DMS 273 (cell line): ENCODE measurements around the gene S1PR1.
A peak's percentile ranks its signal among the peaks of the same experiment; 100 is the strongest.
"Not testable (repeated sequence)": the region's sequence is repeated elsewhere in the genome, so short reads cannot be mapped to it uniquely, and the experiment has no call there.

Experiments
- DNase-seq: peaks from one replicate; lab custom pipeline; 2025; ENCODE audit not compliant: unreplicated experiment; lab: John Stamatoyannopoulos, UW

Gene S1PR1

DNA sequence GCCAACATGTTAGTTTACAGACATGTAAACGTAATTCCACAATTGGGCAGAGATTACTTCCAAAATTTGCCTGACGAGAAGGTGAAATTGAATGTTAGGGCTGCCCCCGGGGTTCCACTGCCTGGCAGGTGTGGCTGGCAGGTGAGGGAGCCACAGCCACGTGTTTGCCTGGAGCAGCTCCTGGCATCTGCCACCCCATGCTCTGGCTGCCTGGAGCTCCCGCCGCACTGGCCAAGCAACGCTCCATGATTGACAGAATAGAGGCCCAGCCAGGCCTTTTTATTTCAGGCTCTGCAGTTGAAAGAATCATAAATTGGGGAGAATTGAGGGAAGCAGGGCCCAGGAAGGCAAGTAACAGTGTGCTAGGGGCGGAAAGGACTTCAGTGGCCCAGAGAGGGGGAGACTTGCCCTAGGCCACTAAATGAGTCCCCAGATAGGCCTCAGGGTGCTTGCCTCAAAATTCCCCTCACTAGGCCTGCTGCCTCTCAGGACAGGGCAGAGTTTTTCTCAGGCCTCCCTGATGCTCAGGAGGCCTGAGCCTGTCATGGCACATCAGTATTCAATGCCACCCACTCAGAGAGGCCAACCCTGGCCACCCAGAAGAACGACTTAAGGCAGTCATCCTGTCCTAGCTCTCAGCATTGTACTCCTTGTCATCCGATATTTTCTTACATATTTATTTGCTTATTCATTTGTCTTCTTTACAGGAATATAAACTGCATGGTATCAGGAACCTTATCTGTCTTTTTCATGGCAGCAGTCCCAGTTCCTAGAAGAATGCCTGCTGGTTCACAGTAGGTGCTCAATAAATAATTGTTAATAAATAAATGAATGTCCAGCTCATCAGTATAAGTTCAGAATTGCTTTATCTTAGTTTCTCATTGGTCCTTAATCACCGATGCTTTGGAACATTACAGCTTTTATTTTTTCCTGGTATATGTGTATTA is 16.6 kb upstream of the S1PR1 start:
- peak; percentile 10 for DNase-seq

DNA sequence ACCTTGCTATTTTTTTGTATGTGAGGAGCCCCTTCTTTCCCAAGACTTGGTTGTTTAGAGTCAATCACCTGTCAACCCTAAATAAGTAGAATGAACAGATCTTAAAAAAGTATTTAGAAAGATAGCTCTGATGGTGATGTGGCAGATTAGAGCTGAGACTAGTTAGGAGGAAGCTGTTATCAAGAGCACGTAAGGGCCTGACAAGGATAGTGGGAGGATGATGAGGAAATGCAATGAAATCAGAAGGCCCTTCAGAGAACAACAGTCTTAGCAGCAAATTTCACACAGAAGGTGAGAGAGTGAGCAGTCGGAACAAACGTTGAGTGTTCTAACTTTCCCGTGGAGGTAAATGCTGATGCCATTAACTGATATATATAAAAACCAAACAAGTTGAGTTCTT is 15.9 kb upstream of the S1PR1 start:
- no peak for DNase-seq

GRCh38 chr1:101221945-101222429 is 14.8 kb upstream of the S1PR1 start:
- DNase-seq, result no peak

- DNase-seq, result no peak
These were observed 9.0 kb upstream of the S1PR1 start for GRCh38 chr1:101227837-101228236.

- no peak for DNase-seq
These were observed 8.2 kb upstream of the S1PR1 start for GRCh38 chr1:101228424-101229134.

DNA sequence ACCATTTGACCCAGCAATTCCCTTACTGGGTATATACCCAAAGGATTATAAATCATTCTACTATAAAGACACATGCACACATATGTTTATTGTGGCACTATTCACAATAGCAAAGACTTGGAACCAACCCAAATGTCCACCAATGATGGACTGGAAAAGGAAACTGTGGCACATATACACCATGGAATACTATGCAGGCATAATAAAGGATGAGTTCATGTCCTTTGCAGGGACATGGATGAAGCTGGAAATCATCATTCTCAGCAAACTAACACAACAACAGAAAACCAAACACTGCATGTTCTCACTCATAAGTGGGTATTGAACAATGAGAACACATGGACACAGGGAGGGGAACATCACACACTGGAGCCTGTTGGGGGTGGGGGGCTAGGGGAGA is 4.6 kb upstream of the S1PR1 start:
- not testable (repeated sequence) for DNase-seq

GRCh38 chr1:101233495-101233894 is 3.3 kb upstream of the S1PR1 start:
- DNase-seq, result no peak

- no peak for DNase-seq
These were observed 1.6 kb upstream of the S1PR1 start for GRCh38 chr1:101235216-101235695.

- peak; percentile 64 for DNase-seq
These were observed 913 bp upstream of the S1PR1 start for GRCh38 chr1:101235696-101236515.

DNA sequence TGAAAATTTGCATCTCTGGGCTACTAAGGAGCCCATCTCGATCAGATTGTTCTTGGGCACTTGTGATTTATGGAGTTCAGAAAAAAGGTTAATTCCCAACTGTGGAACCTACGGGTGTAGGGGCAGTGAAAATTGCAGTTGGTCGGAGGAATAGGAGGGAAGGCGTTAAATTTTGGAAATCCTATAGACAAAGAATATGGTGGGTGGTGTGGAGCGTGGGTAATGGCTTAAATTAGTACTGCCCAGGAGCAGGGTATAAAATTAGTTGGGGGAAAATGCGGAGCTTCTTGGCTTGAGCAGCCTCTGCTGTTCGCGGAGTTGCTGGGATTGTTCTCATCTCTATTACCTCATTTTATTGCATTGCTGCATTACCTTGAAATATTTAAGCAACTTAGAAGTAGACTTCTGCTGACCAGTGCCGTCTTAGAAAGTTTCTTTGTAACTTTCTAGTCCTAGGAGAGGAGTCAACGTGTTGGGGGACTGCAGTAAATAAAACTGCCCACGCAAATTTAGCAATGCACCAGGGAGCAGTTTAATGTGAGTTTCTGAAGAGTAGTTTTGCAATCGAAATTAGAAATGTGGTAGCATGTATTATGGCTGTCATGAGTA is 514 bp downstream of the S1PR1 start:
- peak; percentile 47 for DNase-seq

GRCh38 chr1:101238031-101238628 is 1.3 kb downstream of the S1PR1 start:
- no peak for DNase-seq

DNA sequence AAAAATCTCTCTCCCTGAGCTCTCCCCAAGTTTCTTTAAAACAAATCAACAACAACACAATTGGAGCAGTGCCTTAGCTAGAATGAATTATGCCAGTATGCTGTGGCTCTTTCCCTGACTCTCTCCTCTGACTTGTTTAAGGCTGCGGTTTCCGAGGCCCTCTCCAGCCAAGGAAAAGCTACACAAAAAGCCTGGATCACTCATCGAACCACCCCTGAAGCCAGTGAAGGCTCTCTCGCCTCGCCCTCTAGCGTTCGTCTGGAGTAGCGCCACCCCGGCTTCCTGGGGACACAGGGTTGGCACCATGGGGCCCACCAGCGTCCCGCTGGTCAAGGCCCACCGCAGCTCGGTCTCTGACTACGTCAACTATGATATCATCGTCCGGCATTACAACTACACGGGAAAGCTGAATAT is 1.9 kb downstream of the S1PR1 start:
- DNase-seq, result peak; percentile 93

DNA sequence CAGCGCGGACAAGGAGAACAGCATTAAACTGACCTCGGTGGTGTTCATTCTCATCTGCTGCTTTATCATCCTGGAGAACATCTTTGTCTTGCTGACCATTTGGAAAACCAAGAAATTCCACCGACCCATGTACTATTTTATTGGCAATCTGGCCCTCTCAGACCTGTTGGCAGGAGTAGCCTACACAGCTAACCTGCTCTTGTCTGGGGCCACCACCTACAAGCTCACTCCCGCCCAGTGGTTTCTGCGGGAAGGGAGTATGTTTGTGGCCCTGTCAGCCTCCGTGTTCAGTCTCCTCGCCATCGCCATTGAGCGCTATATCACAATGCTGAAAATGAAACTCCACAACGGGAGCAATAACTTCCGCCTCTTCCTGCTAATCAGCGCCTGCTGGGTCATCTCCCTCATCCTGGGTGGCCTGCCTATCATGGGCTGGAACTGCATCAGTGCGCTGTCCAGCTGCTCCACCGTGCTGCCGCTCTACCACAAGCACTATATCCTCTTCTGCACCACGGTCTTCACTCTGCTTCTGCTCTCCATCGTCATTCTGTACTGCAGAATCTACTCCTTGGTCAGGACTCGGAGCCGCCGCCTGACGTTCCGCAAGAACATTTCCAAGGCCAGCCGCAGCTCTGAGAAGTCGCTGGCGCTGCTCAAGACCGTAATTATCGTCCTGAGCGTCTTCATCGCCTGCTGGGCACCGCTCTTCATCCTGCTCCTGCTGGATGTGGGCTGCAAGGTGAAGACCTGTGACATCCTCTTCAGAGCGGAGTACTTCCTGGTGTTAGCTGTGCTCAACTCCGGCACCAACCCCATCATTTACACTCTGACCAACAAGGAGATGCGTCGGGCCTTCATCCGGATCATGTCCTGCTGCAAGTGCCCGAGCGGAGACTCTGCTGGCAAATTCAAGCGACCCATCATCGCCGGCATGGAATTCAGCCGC is 2.5 kb downstream of the S1PR1 start:
- DNase-seq, result no peak

DNA sequence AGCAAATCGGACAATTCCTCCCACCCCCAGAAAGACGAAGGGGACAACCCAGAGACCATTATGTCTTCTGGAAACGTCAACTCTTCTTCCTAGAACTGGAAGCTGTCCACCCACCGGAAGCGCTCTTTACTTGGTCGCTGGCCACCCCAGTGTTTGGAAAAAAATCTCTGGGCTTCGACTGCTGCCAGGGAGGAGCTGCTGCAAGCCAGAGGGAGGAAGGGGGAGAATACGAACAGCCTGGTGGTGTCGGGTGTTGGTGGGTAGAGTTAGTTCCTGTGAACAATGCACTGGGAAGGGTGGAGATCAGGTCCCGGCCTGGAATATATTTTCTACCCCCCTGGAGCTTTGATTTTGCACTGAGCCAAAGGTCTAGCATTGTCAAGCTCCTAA is 3.2 kb downstream of the S1PR1 start:
- no peak for DNase-seq

DNA sequence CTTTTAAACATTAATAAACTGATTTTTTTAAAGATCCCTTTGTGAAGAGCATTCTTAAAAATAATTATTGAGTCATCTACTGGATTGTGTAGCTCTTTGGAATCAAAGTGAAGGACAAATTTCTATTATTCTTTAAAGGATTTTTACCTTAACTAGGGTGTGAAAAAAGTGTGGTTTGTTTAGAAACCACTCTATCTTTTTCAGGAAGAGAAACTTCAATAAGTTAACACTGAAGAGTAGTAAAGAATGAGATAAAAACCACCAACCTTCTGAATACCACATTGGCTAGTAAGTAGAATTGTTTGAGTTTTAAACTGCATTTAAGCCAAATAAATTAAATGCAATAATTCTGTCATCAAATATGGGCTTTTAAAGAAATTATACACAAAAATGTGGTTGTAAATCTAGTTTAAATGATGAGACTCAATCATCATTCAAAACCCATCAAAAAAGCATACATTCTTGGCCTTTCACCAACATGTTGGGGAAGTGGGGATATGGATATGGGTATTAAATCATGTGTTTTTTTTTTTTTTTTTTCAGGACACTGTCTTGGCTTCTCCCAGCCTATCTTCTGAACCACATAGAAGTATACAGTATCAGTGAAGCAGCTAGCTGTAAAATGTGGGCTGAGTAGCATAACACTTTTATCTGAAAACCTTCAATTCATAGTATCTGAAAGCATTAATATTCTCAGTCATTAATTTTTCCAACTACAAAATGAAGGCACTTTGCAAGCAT is 4.8 kb downstream of the S1PR1 start:
- no peak for DNase-seq

DNA sequence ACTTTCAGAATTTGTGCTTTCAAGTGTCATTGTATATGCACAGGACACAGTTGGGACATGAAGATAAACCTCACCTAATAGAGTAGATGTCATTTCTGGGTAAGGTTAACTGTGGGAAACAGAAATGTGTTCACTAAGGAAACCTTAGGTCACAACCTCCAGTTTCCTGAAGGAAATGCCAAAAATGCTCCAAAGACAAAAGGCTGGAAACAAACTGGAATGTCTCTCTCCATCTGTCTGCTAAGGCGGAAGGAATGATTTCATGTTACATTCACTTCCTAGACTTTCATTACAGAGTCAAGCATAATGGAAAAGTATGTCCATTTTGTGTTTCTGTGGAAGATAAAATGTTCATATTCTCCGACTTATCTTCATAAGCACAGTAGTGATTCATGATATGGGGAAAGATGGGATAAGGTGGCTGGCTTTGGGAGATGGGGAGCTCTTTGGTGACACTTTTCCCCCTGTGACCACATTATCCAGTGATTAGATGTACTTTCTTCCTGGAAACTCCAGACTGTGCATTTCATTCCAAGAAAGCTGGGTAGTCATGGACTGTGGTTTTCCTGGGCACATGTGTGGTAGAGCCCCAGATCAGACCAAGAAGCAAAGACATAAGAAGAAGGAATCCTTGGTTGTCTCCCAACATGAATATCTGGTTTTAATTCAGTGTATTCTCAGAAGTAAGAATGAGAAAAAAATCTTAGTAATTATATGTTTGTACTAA is 5.7 kb downstream of the S1PR1 start:
- no peak for DNase-seq

GRCh38 chr1:101243751-101244150 is 6.9 kb downstream of the S1PR1 start:
- no peak for DNase-seq

- DNase-seq, result no peak
These were observed 8.0 kb downstream of the S1PR1 start for GRCh38 chr1:101244842-101245241.
